Stimulated activated CD4-positive, alpha-beta T cell treated with anti-CD3 and anti-CD28 coated beads, Interleukin-1b, Interleukin-23, amount 100 ng/mL, for 24 hours (primary cell): ENCODE data around the gene THOP1.

Source experiments
- DNase-seq, 4 experiments: peaks; one replicate each; pipeline ENCODE4 v3.0.0-alpha.2; 2020; ENCODE audit warnings: low read depth in 4 of 4, low spot score in 1 of 4

Gene THOP1

GRCh38 chr19:2802826-2803225 is 17.5 kb downstream of the THOP1 start:
- no peak for DNase-seq

- no peak for DNase-seq
These were observed 18.3 kb downstream of the THOP1 start for GRCh38 chr19:2803486-2804155.

- DNase-seq: no peak
These were observed 19.1 kb downstream of the THOP1 start for GRCh38 chr19:2804156-2805004.

GRCh38 chr19:2805261-2805900 is 20.1 kb downstream of the THOP1 start:
- DNase-seq: no peak

- no peak for DNase-seq
These were observed 20.8 kb downstream of the THOP1 start for GRCh38 chr19:2805991-2806649.

- no peak for DNase-seq
These were observed 21.6 kb downstream of the THOP1 start for GRCh38 chr19:2806736-2807378.

GRCh38 chr19:2807379-2808128 is 22.3 kb downstream of the THOP1 start:
- no peak for DNase-seq

GRCh38 chr19:2808129-2808941 is 23.0 kb downstream of the THOP1 start:
- DNase-seq: no peak

- DNase-seq: no peak
These were observed 24.3 kb downstream of the THOP1 start for GRCh38 chr19:2809387-2810140.

GRCh38 chr19:2810141-2811091 is 25.1 kb downstream of the THOP1 start:
- no peak for DNase-seq

- DNase-seq: no peak
These were observed 26.0 kb downstream of the THOP1 start for GRCh38 chr19:2811221-2811722.

- no peak for DNase-seq
These were observed 26.6 kb downstream of the THOP1 start for GRCh38 chr19:2811735-2812413.

GRCh38 chr19:2812414-2813234 is 27.3 kb downstream of the THOP1 start:
- DNase-seq: no peak

- no peak for DNase-seq
These were observed 28.2 kb downstream of the THOP1 start for GRCh38 chr19:2813235-2814160.

- DNase-seq: no peak
These were observed 29.1 kb downstream of the THOP1 start for GRCh38 chr19:2814426-2814825.
